Mucosa of rectum (tissue), 2 donors: Measurements from ENCODE around the gene MAP3K19.
"Not testable (repeated sequence)": the region's sequence is repeated elsewhere in the genome, so short reads cannot be mapped to it uniquely, and the experiment has no call there.

Source experiments
- H3K27ac ChIP-seq, 2 donors: one replicate each; pipeline ENCODE4 v1.7.0; 2013; ENCODE audit warnings: inconsistent platforms in 2 of 2, low read depth in 2 of 2, low read length in 2 of 2
- H3K27me3 ChIP-seq, 2 donors: one replicate each; pipeline ENCODE4 v1.7.0; 2013; ENCODE audit warnings: low read length in 2 of 2; ENCODE audit not compliant: control insufficient read depth in 2 of 2, insufficient read depth in 2 of 2
- H3K36me3 ChIP-seq, 2 donors: one replicate each; pipeline ENCODE4 v1.7.0; 2013; ENCODE audit warnings: low read length in 2 of 2; ENCODE audit not compliant: control insufficient read depth in 2 of 2, insufficient read depth in 2 of 2
- H3K4me1 ChIP-seq, 2 donors: one replicate each; pipeline ENCODE4 v1.7.0; 2013; ENCODE audit warnings: low read length in 2 of 2, mild to moderate bottlenecking in 1 of 2; ENCODE audit not compliant: control insufficient read depth in 2 of 2, insufficient read depth in 2 of 2
- H3K4me3 ChIP-seq, 2 donors: one replicate each; pipeline ENCODE4 v1.7.0; 2013; ENCODE audit warnings: low read length in 2 of 2
- H3K9ac ChIP-seq, 2 donors: one replicate each; pipeline ENCODE4 v1.7.0; 2013; ENCODE audit warnings: low read length in 2 of 2, low read depth in 1 of 2, mild to moderate bottlenecking in 1 of 2
- H3K9me3 ChIP-seq, 2 donors: one replicate each; pipeline ENCODE4 v1.7.0; 2013; ENCODE audit warnings: low read length in 2 of 2; ENCODE audit not compliant: control insufficient read depth in 2 of 2
- donor health status: healthy.
- donor health status: Normal muscosa, but diverticular disease.

Gene MAP3K19

DNA sequence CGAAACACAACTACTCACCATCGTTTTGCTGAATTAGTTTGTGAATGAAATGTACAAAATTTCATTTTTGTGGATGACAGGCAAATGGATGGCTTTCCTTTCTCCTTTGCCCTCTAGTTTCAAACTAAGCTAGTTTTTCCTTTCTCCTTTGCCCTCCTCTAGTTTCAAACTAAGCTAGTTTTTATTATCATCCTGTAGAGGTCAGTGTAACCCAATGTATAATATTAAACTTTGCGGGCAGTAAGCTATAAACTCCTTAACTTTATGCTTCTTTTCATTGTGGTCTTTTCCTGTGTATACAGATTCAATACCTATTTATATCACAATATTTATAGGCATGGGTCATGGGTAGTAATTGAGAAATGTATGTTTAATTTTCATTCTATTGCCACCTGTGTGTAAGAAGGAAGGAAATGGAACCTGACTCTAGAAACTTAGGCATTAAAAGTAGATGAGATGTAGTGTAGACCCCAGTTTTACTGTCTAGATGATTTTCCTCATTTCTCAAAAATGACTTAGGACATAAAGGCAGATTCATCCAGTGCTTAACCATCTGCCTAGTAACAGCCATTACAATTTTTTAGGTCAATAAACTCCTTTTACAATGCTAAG lies 58.1 kb downstream of the MAP3K19 start:
- Histone ChIP-seq H3K27me3 (no peaks in the 10 kb centered on the region), H3K9ac (no peak overlapping the region), H3K36me3 (no peaks in the 10 kb centered on the region), H3K4me1 (no peaks in the 10 kb centered on the region), H3K9me3 (no peaks in the 10 kb centered on the region), H3K27ac (no peak overlapping the region), H3K4me3 (no peak overlapping the region)

DNA sequence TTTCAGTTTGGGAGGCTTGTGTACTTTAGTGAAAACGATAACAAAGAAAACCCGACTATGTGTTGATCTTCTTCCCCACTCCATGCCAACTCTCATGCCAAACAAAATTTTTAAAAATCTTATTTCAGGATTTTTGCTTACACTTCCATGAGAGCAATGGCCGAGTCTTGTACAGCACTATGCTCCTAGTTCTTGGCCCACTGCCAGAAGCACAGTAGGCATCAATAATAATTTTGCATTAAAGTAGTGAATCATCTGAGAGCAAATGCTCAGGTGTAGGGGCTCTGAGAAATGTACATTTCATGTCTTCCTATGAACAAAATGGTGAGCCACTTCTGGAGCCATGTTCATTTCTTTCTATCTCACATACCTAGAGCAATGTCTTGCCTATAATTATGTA lies 62.2 kb downstream of the MAP3K19 start:
- Histone ChIP-seq H3K27me3 (no peaks in the 10 kb centered on the region), H3K36me3 (no peaks in the 10 kb centered on the region), H3K27ac (no peak overlapping the region), H3K9me3 (no peaks in the 10 kb centered on the region), H3K4me1 (no peaks in the 10 kb centered on the region), H3K9ac (no peak overlapping the region), H3K4me3 (no peak overlapping the region)

DNA sequence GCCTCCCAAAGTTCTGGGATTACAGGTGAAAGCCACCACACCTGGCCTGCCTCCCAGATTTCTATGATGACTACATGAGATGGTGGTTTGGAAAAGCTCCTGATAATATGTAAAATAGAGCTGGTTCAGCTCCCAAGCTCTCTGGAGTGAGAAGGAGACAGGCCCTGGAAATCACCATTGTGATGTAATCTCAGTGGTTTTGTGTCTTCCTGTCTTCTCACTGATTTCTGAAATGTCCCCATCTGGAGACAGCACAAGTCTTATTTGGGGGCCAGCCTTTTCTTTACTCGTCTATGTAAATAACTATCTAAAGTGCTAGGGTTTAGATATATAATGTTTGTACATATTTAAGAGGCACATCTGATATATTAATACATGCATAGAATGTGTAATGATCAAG lies 64.6 kb downstream of the MAP3K19 start:
- no peaks in the 10 kb centered on the region for H3K36me3 ChIP-seq
- H3K27ac ChIP-seq, result no peak overlapping the region
- H3K4me3 ChIP-seq, result no peak overlapping the region
- H3K27me3 ChIP-seq, result no peaks in the 10 kb centered on the region
- H3K9ac ChIP-seq, result no peak overlapping the region
- no peaks in the 10 kb centered on the region for H3K9me3 ChIP-seq
- peaks cover 0 to 5% of the 10 kb centered on the region in 2 donors for H3K4me1 ChIP-seq

DNA sequence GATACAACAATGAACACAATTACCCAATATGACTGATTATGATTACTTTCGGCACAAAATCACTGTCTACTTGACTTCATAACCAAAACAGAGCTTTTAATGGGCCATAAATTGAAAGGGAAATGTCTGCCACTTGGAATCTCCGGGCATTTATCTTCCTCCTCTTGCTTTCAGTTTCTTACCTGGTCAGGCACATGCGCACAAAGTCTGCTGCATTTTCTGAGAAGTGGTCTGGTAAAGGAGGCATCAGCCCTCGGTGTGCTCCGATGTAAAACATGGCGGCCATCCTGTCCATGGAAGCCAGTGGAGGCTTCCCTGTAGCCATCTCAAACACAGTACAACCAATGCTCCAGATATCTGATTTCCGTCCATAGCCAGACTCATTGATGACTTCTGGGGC lies 66.6 kb downstream of the MAP3K19 start:
- no peak overlapping the region for H3K9ac ChIP-seq
- H3K36me3 ChIP-seq, result no peaks in the 10 kb centered on the region
- peaks cover 0 to 5% of the 10 kb centered on the region in 2 donors for H3K4me1 ChIP-seq
- H3K27ac ChIP-seq, result no peak overlapping the region
- H3K4me3 ChIP-seq, result no peak overlapping the region
- no peaks in the 10 kb centered on the region for H3K27me3 ChIP-seq
- H3K9me3 ChIP-seq, result no peaks in the 10 kb centered on the region

DNA sequence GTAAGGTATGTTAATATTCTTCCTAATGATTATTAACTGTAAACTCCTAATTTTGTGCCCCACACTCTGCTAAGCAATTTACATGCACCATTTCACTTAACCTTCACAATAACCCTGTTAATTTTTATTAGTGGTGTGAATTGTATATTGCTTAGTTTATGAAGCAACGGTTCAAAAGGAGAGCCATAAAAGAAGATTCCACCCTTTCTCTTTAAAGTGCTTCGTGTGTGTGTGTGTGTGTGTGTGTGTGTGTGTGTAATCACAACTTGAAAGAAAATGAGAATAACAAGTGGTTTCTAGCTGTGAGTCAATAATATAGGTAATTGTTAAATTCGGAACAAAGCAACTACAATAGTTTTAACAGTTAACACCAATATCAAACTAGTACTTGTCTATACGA lies 68.0 kb downstream of the MAP3K19 start:
- Histone ChIP-seq H3K4me3 (no peak overlapping the region), H3K27ac (no peak overlapping the region), H3K4me1 (peaks cover 0 to 5% of the 10 kb centered on the region in 2 donors), H3K36me3 (no peaks in the 10 kb centered on the region), H3K27me3 (no peaks in the 10 kb centered on the region), H3K9me3 (peaks cover 0 to 5% of the 10 kb centered on the region in 2 donors), H3K9ac (no peak overlapping the region)

DNA sequence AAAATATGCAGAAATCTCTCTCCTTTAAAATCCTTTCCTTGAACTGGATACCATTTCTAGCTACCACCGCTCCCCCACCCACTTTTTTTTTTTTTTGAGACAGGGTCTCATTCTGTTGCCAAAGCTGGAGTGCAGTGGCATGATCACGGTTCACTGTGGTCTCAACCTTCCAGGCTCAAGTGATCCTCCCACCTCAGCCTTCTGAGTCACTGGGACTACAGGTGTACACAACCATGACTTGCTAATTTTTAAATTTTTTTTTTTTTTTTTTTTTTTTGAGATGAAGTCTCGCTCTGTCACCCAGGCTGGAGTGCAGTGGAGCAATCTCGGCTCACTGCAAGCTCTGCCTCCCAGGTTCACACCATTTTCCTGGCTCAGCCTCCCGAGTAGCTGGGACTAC lies 70.1 kb downstream of the MAP3K19 start:
- not testable (repeated sequence) for H3K9ac ChIP-seq, H3K4me1 ChIP-seq, H3K27me3 ChIP-seq, H3K36me3 ChIP-seq, H3K27ac ChIP-seq, H3K4me3 ChIP-seq, H3K9me3 ChIP-seq

DNA sequence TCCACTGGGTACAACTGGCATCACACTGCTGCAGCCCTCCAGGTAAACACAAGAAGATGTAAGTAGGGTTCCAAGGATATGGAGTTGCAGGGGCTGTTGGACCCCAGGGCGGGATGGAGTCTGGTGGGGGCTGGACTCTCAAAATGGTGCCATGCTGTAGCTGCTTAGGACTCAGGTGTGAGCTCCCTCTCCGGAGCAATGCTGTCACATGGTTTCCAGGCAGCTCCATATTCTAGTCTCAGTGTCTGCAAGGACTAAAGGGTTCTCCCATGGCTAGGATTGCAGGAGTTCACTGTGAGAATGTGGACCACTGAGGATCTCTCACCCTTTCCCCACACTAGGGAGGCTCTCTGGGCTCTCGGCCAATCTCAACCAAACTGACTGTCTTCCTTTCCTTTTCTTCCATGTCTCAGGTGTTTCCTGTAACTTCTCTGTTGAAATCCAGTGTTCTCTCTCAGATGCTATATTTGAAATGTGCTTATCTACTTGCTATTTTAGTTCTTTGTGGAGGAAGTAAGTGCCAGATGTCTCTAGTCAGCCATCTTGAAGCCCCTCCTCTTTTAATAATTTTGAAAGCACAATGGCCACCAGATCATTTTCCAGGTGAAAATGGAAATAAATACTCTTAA lies 71.1 kb downstream of the MAP3K19 start:
- H3K4me3 ChIP-seq, result peak overlapping the region in 1 of 2 donors; percentile 10
- H3K27ac ChIP-seq, result peak overlapping the region in 1 of 2 donors; percentile 16
- peaks cover 0 to 5% of the 10 kb centered on the region in 2 donors for H3K4me1 ChIP-seq
- no peaks in the 10 kb centered on the region for H3K36me3 ChIP-seq
- peaks cover 0 to 7% of the 10 kb centered on the region in 2 donors for H3K9me3 ChIP-seq
- H3K27me3 ChIP-seq, result no peaks in the 10 kb centered on the region
- no peak overlapping the region for H3K9ac ChIP-seq

DNA sequence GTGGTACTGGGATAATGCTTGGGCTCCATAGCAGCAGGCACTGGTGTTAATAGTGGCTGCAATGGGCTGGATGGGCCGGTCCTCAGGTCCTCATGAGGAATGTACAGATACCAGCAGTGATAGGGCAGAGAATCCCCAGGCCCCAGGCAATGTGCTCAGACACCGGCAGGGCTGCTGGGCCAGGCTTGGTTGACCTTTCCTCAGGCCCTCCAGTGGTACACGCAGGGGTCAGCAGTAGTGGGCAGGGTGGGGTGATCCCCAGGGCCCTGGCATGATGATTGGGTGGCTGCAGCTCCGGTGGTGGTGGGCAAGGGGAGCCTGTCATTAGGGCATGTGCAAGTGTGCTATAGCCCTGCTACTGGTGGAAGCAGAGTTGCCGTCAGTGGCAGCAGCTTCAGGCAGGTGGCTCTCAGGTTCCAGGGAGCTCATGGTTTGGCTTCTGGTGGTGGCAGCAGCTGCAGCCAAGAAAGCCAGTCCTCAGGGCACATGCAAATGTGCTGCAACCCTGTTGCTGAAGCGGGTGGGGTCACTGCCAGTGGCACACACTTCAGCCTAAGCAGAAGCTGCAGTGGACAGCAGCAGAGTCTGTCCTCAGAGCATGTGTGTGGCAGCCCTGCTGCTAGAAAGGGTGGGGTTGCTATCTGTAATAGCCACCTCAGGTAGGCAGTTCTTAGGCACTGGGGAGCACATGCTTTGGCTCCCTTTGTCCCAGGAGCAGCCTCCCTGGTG lies 71.8 kb downstream of the MAP3K19 start:
- Histone ChIP-seq H3K4me1 (peaks cover 0 to 5% of the 10 kb centered on the region in 2 donors), H3K36me3 (no peaks in the 10 kb centered on the region), H3K9me3 (peaks cover 0 to 7% of the 10 kb centered on the region in 2 donors), H3K27ac (peak overlapping the region in 1 of 2 donors; percentile 16), H3K9ac (no peak overlapping the region), H3K4me3 (peak overlapping the region in 1 of 2 donors; percentile 10), H3K27me3 (no peaks in the 10 kb centered on the region)

DNA sequence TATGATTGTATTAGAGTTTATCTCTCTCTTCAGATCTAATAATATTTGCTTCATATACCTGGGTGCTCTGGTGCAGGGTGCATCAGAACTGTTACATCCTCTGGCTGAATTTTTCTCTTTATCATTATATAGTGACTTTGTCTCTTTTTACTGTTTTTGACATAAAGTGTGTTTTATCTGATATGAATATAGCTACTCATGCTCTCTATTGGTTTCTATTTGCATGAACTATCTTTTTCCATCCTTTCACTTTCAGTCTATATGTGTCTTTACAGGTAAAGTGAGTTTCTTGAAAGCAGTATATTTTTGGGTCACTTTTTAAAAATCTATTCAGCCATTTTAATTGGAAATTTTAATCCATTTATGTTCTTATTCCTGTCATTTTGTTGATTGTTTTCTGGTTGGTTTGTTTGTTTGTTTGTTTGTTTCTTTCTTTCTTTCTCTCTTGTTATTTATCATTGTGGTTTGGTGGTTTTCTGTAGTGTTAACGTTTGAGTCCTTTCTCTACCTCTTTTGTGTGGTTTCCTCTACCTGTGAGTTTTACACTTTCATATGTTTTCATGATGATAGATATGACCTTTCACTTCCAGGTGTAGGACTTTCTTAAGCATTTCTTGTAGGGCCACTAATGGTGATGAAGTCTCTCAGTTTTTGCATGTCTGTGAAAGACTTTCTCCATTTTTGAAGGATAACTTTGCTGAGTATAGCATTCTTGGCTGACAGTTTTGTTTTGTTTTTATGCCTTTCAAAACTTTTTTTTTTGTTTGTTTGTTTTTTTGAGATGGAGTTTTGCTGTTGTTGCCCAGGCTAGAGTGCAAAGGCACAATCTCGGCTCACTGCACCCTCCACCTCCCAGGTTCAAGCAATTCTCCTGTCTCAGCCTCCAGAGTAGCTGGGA lies 73.8 kb downstream of the MAP3K19 start:
- Histone ChIP-seq H3K4me1 (no peaks in the 10 kb centered on the region), H3K36me3 (no peaks in the 10 kb centered on the region), H3K27ac (no peak overlapping the region), H3K9ac (no peak overlapping the region), H3K9me3 (peaks cover 0 to 7% of the 10 kb centered on the region in 2 donors), H3K4me3 (no peak overlapping the region), H3K27me3 (no peaks in the 10 kb centered on the region)
